HG03565 (cell line): ENCODE results near the gene ATAD2B.

Source experiments
- ATAC-seq: cut with Tn5 transposase; IDR thresholded peaks from one replicate; pipeline ENCODE4 v1.9.1; 2021; ENCODE audit warnings: mild to moderate bottlenecking, moderate library complexity; ENCODE audit not compliant: unreplicated experiment

The ATAD2B gene

DNA sequence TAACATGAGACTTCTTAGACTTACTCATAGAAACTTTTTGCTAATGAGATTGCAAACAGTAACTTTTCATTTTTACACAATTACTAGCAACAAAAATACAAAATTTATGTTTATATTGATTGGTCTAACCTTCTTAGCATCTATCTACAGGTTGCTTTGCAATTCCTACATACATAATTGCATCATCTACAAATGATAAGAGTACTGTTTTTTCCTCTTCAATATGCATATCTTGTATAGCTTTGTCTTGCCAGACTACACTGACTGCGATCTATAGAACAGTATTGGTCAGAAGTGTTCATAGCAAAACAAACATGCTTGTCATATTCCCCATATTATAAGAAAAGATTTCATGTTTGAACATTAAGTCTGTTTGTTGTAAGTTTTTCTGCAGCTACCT lies 87.9 kb downstream of the ATAD2B start:
- no peak for ATAC-seq

DNA sequence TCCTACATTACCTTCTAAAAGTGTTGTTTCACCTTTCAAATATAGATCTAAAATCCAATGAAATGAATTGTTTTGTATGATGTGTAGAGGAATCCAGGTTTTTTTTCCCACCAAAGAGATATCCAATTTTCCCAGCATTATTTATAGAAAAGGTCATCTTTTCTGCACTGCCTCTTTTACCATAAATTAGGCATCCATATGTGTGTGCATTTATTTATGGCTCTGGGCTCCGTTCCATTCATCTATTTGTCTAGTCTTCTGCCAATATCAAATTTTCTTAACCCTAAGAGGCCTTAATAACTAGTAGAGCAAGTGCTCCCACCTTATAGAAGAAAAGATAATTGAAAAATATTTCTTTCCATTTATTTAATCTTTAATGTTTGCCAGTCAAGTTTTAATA lies 88.3 kb downstream of the ATAD2B start:
- ATAC-seq = no peak

DNA sequence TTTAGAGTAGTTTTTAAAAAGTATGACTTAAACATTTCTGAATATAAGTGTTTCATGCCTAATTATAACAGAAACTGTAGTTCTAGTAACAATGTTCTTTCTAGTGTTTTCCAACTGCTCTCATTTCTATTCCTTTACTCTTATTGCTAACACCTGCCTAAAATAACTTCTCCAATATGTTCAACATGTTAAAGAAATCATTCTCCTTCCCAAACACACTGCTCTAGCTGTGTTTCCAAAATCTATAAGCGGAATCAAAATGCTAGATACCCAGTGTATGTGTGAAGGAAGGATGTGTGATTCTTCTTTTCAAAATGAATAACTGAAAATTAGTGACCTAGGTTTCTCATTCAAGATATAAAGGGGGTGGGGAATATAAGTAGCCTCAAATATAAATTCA lies 89.1 kb downstream of the ATAD2B start:
- no peak for ATAC-seq

DNA sequence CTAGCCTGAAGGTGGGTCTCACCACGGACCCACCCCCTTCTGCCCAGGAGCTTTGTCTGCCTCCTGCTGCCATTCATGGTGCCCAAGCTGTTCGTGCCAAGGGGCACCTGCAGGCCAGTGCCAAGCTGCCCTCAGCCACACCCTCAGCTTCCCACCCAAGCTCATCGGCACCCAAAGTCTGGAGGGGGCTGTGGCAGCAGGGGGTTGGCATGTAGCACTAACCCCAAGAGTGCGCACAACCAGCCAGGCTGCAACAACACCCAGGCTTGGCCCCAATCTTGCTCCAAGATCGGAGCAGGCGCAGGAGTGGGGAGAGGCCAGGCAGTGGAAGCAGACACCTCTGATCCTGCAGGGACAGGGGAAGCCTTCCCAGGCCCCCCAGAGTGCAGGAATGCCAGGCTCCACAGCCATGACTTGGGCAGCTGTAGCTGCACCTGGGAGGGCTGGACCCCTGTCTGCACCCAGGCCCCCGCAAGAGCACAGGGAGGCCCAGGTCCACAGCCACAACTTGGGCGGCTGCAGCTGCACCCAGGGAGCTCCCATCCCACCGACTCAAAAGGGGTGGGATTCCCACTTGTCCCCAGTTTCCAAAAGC lies 89.9 kb downstream of the ATAD2B start:
- ATAC-seq = no peak

DNA sequence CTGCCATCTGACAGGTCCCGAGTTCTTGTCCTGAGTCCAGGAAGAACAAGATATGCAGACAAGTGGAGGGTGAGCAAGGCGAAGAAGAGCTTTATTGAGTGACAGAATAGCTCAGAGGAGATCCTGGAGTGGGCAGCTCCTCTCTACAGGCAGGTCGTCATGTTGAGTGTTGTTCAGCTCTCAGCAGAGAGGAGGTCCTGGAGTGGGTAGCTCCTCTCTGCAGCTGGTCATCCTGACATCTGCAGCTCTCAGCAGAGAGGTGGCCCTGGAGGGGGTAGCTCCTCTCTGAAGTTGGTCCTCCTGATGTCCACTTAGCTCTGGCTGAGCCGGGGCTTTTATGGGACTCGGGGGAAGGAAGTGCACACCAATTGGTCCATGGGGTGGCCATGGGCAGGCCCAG lies 90.4 kb downstream of the ATAD2B start:
- no peak for ATAC-seq

DNA sequence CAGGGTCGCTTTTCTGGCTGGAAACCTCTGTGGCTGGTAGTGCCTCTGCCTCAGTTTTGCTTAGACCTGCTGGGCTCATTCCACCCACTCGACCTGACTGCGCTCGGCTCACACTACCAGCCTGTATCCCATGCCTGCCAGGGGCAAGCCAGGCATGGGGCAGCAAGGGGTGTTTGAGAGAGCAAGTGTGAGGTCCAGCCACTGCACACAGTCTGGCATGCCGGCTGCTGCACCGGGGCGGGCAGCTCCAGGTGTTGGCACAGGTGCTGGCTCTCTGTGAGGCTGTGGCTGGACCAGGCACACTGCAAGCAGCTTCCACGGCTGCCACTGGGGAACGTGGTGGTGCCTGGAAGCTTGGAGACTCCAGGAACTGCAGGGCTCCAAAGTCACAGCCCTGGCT lies 90.9 kb downstream of the ATAD2B start:
- ATAC-seq = no peak

DNA sequence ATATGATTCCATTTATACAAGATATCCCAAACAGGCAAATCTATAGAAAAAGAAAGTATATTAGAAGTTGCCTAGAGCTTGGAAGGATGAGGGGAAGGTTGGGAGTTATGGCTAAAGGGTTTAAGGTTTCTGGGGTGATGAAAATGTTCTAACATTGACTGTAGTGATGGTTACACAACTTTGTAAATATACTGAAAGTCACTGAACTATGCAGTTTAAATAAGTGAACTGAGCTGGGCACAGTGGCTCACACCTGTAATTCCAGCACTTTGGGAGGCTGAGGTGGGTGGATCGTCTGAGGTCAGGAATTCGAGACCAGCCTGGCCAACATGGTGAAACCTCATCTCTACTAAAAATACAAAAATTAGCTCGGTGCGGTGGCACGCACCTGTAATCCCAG lies 91.5 kb downstream of the ATAD2B start:
- no peak for ATAC-seq

DNA sequence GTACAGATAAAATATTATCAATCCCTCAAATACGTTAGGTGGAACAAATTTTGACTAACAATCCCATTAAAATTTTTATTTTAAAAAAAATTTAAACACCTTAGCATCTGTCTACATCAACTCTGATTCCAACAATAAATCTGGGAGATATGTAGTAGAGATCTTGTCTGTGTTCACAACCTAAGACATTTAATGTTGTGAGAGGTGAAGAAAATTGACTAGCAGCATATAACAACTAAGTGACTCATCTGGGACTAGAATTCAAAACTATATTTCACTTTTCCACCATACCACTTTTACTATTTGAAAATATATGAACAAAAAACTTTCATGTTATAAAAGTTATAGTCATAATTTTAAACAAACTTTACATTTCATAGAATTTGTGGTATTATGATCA lies 97.9 kb downstream of the ATAD2B start:
- ATAC-seq = no peak

DNA sequence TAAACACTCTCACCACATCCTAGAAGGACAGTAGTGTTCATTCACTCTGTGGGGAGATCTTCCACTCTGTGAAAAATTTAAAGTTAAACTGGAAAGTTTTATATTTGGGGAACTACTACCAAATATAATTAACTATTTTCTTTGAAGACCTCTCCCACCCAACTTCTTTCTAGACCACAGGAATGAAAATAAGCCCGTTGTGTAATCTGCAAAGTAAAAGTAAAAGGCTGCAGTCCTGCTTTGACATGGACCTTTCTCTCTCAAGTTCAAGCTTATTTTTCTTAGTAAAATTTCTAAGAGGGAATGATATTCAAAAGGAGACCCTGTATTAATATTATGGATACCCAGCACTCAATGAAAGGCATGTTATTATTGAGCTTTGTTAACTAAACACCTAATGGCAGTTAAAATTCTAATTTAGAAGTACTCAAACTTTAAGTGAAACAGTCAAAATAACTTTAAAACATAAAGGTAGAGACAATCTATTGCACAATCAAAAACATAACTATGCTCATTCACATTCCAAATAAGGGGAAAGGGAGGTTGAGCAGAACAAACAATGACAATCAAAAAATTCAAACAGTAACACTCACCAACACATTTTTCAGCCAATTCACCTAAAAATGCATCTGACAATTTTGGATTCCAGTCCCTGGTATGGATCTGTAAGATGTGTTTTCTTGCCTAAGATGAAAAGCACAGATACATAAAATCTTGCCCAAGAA lies 98.5 kb downstream of the ATAD2B start:
- no peak for ATAC-seq

DNA sequence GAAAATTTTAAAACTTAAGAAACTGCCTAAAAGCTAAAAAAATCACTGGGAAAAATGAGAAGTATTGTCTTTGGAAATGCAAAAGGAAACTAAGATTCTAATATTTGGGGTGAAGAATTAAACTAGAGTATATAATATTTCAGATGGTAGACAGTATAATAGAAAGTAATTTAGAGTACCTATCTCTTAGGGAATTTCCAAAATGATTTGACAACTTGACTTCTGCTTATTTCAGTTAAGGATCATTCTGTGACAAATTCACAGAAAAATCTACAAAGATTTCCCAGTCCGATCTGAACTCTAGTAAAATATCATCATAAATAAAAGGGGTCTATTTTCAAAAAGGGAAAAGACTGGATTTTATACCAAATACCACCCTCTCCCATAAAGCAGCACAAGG lies 99.6 kb downstream of the ATAD2B start:
- no peak for ATAC-seq

DNA sequence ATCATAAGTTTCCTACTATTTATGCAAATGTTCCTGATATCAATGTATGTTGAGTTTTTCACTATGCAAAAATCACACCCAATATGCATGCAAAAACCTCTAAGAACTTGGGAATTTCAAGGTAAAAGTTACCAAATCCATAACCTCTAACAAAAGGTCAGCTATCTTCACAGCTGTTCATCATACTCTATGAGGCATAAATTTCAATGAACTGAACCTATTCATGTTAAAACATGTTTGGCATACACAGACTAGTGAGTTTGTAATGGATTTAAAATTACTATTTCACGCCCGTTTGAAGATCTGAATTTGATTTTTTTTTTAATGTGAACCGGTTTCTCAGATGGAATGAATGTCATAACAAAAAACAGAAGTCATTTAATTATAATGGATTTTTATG lies 100.2 kb downstream of the ATAD2B start:
- no peak for ATAC-seq

DNA sequence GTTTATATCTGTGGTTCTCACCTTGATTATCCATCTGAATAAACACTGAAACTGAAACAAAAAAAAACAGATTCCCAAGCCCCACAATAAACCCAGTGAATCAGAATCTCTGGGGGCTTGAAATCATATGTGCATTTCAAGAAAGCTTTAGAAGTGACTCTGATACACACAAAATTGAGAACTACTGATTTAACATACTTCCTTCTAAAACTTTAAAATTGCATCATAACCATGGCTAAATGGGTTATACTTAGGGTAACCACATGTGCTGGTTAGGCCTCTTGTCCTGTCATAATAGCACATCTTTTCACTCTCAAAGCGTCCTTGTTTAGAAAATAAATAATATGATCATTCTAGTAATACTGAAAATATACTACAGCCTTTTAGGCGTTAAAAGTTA lies 100.9 kb downstream of the ATAD2B start:
- no peak for ATAC-seq

DNA sequence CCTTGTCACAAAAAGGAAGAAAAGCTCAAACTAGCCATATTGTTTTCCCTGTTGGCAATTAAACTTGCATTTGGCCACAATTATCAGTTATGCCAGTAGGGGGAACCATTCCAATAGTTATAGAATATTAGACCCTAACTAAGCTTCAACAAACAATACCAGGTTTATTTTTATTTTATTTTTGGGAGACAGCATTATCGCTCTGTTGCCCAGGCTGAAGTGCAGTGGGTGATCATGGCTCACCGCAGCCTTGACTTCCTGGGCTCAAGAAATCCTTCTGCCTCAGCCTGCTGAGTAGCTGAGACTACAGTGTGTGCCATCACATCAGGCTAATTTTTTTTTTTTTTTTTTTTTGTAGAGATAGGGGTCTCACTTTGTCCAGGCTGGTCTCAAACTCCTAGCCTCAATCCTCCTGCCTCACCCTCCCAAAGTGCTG lies 102.1 kb downstream of the ATAD2B start:
- peak; percentile 39 for ATAC-seq

DNA sequence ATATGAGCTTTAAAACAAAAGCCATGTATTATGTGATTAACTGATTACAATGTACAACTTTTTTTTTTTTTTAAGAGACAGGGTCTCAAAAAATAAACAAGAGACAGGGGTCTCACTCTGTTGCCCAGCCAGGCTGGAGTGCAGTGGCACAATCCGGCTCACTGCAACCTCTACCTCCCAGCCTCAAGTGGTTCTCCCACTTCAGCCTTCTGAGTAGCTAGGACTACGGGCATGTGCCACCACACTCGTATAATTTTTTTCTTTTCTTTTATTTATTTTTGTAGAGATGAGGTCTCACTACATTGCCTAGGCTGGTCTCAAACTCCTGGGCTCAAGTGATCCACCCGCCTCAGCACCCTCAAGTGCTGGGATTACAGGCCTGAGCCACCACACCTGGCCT lies 103.1 kb downstream of the ATAD2B start:
- ATAC-seq = no peak

DNA sequence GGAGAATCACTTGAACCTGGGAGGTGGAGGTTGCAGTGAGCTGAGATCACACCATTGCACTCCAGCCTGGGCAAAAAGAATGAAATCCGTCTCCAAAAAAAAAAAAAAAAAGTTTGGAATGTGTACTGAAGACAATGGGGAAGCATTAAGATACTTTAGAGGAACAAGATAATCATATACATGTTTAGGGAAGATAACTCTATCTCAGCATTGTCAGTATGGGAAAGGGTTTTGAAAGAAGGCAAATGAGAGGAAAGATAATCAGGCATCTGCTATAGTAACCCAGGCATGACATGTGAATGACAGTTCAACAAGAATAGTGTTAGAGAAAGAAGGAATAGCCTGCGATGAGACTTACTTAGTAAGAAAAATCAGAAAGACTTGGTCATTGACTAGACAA lies 112.0 kb downstream of the ATAD2B start:
- ATAC-seq = no peak

DNA sequence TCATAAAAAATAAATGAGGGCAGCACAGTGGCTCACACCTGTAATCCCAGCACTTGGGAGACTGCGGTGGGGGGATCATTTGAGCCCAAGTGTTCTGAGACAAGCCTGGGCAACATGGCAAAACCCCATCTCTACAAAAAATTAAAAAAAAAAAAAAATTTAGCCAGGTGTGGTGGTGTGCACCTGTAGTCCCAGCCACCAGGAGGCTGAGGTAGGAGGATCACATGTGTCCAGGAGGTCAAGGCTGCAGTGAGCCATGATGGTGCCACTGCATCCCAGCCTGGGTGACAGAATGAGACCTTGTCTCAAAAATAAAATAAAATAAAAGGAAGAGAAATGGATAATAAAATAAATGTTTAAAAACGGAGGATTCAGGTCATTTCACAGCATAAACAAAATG lies 113.5 kb downstream of the ATAD2B start:
- no peak for ATAC-seq

DNA sequence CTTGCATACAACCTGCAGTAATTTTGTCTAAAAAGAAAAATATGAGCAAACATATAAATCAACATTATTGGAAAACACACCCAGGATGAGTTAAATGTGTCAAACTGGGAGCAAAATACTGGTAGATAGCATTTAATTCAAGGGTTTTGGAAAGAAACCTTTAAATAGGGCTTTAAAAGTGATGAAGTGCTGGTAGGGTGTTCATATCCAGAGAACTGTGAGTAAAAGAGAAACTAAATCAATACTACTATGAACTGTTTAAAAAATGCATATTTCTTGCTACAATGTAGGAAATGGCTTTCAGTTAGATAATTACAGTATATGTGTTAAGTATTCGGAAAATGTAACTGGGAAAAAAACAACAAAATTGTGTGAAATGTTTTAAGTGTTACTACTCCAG lies 117.8 kb downstream of the ATAD2B start:
- ATAC-seq = peak; percentile 52

DNA sequence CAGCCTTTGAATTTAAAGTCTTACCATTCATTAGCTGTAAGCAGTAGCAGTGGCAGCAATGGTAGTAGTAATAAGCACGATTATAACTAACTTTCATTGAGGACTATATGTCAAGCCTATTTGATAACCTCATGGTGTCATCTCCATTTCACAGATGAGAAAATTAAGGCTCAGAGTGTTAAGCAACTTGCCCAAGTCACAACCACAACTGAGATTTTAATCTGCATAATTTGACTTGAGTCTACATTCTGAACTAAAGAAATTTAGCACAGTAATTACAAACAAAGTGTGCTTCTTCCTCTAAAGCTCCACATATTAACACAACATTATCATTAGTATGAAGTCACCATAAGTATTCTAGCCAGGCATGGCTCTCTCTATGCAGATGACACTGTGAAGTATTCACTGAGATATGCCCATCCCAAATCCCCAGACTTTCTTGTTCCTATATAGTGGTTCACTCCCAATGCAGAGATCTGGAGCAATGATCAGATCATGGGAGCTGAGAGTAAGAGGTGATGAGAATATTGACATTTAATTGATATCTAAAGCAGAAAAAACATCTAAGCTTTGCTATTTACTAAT lies 120.2 kb downstream of the ATAD2B start:
- ATAC-seq = no peak

DNA sequence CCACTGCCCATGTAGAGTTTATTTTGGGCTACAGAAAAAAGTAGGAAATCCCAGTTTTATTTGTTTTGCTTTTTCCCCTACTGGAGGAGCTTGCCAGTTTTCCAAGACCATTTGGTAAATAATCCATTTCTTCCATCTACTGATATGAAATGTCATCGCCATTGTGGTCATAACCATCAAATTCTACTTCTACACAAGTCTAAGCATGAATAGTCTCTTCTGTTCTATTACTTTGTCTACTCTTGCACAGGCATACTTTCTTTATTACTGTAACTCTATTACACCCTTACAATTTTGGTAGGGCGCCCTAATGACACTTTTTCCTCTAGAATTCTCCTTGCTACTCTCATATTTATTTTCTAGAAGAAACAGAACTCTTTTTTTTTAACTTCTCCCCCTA lies 120.7 kb downstream of the ATAD2B start:
- ATAC-seq = no peak

DNA sequence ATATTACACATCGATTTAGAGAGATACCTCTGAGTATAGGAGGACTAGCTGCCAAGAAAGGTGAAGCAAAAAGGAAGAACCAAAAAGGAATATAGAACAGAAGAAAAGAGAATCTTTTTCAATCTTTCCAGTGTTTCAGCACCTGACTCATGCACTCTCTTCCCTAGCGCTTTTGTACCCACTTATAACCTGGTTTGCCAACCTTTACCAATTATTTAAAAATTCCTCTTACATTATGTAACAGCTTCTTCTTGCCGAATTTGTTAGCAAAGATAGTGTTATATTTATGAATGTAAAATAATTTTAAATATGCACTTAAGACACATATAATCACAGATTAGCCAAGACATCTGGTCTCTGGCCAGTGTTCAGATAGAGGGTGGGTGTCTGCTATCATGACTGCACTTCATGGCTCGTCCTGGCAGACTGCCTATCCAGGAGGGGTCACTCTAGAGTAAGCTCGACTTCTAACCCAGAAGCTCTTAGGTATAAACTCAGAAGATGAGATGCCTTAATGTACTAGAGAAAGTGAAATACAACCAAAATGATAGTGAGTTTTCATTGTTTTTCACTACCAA lies 122.9 kb downstream of the ATAD2B start:
- ATAC-seq = no peak

DNA sequence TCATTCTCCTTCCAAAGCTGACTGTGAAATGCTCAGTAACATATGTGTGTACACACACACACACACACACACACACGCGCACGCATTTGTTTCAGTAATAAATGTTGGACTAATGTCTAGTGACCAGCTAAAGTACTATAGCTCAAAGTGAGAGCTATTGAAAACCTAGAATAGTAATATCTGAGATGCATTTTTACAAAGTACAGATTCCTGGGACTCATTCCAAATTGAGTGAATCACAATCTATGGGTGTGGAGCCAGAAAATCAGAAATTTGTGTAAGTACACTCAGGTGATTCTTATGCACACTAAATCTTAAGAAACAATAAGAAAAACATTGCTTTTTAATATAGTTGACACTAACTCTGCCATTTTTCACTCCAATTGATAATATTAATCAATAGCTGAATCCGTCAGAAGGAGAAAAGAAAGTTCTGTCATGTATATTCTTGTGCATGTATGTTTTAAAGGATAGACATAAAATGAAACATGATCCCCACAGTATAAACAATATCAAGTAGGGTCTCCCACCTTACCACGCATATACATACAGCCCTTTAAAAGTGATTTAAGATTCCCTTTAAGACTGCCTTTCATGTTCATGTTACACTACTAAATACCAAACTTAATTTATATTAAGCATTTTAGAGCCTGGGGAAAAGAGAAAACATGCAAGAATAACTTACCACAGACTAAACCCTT lies 123.5 kb downstream of the ATAD2B start:
- no peak for ATAC-seq

DNA sequence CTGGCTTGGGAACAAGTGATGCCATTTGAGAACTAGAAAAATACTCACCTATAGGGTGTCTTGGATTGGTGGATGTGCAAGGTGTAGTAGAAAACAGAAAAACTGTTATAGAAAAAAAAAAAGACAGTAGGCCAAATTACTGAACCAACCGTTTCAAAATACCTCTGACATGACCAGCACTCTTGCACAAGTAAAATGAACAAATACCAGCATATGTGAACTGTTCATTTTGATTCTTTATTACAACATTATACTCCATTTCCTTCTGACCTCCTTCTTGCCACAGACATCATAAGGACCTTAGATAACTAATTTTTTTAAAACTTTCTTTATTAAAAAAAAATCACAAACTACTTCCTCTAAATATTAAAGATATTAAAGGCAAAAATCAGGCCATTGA lies 125.5 kb downstream of the ATAD2B start:
- ATAC-seq = no peak
